HG03103 (cell line): ENCODE measurements around the gene GP9.
"Not testable (repeated sequence)": the region's sequence is repeated elsewhere in the genome, so short reads cannot be mapped to it uniquely, and the experiment has no call there.

ENCODE experiments used
- ATAC-seq: cut with Tn5 transposase; IDR thresholded peaks from one replicate; pipeline ENCODE4 v1.9.1; 2021; ENCODE audit warnings: low read depth; ENCODE audit not compliant: unreplicated experiment

GP9 gene

GRCh38 chr3:129046732-129047552 lies 13.6 kb upstream of the GP9 start:
- no peak for ATAC-seq

DNA sequence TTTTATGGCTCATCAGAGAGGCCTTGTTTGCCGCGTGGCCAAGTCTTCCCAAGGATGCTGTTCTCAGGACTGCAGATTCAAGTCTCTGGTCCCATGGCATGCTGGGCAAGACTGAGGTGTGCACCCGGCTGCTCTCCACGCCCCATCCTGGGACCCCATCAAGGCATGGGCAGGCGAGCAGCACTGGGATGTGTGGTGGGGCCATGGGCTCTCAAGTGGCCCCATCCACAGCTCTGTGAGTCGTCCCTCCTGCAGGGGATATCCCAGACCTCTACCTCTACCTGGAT lies 13.1 kb upstream of the GP9 start:
- no peak for ATAC-seq

DNA sequence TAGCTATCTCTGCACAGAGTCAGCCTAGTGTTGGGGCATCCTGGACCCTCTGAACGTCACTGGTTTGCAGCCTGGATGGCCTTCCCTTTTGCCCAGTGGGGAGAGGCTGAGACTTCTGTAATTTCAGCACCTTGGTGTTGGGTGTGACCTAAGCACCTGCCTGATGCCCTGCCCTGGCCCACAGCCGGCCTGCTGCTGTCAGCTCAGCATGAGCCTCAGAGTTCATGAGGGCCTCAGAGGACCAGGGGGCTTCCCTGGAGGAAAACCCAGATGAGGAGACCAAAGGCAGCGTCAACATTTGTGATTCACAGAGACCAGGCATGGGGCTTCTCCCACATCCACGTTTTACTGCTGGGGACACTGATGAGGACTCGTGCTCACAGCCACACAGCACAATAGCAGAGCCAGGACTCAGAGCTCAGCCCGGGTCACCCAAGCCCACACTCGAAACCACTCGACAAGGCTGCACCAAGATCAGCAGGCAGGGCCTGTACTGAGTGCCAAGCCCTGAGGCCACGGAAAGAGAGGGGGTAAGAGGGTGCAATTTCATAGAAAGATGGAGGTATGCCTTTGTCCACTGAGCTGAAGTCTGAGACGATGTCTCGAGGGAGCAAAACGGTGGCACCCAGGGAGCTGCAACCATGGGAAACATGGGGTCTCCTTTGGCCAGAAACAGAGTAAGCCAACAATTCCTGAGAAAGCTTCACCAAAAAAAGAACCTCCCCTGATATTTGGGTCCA lies 9.9 kb upstream of the GP9 start:
- ATAC-seq: no peak

DNA sequence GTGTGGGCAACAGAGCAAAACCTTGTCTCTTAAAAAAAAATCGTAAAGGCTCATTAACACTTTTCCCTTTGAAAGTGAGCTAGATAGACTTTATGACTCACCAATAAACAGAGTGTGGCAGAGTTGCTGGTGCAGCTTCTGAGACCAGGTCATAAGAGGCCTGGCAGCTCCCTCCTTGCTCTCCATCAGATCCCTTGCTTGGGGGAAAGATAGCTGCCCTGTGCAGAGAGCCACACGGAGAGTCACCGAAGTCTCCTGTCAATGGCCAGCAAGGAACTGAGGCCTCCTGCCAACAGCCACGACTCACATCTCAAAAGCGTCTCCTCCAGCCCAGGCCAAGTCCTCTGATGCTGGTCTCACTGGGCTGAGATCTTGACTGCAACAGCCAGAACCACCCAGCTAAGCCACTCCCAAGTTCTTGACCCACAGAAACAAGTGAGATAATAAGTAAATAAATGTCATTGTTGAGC lies 8.7 kb upstream of the GP9 start:
- no peak for ATAC-seq

DNA sequence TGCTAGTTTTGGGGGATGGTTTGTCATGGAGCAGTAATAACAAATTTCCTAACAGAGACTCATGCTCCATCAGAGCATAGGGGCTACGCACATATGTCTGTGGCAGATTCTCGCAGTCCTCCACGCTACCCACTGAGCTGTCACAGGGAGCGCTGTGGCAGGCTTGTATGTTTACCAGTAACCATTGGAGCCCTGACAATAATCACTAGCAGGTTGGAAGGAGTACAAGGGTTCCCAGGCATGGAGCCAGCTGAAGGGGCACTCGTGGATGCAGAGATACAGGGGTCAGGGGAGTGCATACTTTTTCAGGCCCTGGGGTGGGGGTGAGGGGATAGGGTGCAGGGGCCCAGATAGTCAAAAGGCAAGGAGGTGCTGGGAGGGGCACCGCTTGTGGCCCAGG lies 7.9 kb upstream of the GP9 start:
- no peak for ATAC-seq

GRCh38 chr3:129054605-129055104 lies 5.9 kb upstream of the GP9 start:
- ATAC-seq: no peak

- no peak for ATAC-seq
Measured at GRCh38 chr3:129056451-129057173, 4.0 kb upstream of the GP9 start.

DNA sequence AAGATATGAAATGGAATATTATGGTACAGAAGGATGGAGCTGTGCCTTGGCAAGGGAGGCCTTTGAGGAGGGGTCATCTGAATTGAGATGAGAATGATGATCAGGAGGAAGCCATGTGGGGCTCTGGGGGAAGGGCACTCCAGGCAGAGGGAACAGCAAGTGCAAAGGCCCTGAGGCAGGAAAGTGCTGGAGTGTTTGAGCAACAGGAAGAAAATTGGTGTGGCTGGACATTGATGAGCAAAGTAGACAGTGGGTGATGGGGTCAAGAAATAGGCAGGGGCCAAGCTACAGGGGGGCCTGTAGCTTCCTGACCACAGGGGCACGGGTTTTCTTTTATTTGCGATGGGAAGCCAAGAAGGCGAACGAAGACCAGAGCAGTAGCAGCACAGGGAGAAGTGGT lies 3.3 kb upstream of the GP9 start:
- ATAC-seq: no peak

DNA sequence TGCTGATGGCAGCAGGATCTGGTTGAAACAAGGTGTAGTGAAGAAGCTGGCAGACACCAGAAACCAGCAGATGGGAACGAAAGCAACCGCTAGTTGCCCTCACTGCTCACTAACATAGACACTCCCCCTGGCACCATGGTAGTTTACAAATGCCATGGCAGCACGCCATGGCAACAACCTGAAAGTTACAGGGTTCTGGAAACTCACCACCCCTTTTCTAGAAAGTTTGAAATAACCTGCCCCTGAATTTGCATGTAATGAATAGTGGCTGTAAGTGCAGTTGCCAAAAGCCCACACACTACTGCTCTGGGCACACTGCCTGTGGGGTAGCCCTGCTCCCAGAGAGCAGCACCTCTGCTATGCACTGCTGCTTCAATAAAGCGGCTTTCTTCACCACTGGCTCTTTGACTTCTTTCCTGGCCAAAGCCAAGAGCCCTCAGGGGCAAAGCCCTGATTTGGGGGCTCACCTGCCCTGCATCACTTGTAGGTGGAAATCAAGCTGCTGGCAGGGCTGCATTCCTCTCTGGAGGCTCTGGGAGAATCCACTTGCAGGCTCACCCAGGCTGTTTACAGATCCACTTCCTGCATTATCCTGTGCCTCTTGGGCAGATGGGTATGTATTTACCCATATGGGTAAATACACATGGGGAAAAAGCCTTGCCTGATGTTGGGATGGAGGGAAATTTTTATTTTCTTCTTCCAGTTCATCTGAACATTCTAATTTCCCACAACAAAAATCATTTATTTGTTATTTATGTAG lies 2.0 kb upstream of the GP9 start:
- ATAC-seq: no peak

- ATAC-seq: no peak
Measured at GRCh38 chr3:129059311-129059958, 1.1 kb upstream of the GP9 start.

GRCh38 chr3:129061023-129061887 lies 676 bp downstream of the GP9 start:
- ATAC-seq: no peak

DNA sequence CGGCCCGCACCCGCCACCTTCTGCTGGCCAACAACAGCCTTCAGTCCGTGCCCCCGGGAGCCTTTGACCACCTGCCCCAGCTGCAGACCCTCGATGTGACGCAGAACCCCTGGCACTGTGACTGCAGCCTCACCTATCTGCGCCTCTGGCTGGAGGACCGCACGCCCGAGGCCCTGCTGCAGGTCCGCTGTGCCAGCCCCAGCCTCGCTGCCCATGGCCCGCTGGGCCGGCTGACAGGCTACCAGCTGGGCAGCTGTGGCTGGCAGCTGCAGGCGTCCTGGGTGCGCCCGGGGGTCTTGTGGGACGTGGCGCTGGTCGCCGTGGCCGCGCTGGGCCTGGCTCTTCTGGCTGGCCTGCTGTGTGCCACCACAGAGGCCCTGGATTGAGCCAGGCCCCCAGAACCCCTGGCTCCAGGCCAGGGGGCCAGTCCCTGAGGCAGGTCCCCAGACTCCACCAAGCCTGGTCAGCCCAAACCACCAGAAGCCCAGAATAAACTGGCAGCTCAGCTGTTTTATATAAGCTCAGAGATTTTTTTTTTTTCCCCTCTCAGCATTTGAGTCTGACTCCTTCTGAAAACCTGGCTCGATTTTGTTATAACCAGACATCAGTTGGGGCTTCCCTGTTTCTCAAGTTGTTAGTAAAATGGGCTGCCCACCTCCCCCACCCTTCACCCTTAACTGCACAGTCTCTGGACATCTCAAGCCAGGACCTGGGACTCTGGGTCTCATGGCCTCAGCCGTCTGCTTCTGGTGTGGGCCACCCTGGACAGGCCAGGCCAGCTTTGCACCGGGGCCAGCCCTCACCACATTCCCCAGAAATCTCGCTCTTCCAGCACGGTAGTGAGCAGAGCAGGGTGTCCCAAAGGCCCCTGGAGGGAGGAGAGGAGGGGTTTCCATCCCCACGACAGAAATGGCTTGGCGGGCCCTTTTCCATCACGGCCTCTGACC lies 1.6 kb downstream of the GP9 start:
- no peak for ATAC-seq

- no peak for ATAC-seq
Measured at GRCh38 chr3:129063091-129063640, 2.6 kb downstream of the GP9 start.

DNA sequence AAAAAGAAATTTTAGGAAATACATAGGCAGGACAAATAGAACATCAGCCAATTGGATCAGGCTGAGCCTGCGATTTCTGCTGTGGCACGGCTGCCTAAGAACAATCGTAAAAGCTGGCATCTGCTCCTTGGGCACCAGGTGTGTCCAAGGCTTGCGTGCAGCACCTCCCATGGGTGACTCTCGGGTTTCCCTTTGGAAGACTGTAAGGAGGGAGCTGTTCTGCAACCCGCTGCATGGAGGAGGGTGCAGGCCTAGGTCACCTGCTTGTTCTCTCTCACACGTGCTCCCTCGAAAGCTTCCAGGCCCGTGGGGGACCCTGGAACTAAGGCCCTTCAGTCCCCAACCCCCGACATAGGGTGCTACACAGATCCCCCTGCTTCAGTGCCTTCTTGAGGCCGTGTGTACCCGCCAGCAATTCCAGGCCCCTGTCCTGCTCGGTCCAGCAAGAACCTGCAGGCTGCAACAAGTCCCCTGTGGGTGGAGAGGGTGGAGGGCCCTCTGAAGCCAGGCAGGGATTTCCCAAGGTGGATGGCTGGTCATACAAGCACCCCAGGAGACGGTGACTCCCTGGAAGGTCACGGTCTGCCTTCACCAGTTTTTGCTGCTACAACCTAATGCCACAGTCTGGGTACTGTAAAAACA lies 3.4 kb downstream of the GP9 start:
- no peak for ATAC-seq

DNA sequence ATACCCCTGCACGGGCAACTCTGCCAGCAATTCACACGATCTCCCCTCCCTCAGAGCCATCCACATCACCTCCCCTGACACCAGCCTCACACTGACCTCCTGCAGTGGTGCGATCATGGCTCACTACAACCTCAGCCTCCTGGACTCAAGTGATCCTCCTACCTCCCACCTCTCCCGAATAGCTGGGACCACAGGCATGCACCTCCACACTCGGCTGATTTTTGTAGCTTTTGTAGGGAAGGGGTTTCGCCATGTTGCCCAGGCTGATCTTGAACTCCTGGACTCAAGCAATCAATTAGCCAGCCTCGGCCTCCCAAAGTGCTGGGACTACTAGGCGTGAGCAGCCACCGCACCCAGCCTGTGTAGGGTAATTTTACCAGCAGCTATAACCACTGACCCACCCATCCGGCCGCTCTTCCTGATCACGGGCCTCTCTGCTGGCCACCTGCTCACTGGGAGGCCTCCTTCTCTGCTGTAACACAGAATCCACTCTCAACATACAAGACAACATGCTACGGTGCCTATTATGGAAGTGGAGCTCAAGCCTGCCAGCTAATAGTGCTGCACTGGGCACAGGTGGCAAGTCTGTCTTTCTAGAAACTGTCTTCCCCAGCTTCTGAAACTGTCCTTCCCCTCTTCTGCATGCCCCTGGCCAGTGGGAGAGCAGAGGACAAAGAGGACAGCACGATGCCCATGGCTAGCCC lies 4.6 kb downstream of the GP9 start:
- no peak for ATAC-seq

- ATAC-seq: no peak
Measured at GRCh38 chr3:129065720-129066073, 5.1 kb downstream of the GP9 start.

DNA sequence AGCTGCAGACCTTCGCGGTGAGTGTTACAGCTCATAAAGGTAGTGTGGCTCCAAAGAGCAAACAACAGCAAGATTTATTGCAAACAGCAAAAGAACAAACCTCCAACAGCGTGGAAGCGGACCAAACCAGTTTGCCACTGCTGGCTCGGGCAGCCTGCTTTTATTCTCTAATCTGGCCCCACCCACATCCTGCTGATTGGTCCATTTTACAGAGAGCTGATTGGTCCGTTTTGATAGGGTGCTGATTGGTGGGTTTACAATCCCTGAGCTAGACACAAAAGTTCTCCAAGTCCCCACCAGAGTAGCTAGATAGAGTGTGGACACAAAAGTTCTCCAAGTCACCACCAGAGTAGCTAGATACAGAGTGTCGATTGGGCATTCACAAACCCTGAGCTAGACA lies 7.1 kb downstream of the GP9 start:
- not testable (repeated sequence) for ATAC-seq
